Fibroblast of the conjunctiva (primary cell): ENCODE results near the gene ITGB8.

Experiments
- DNase-seq: peaks from one replicate; pipeline ENCODE4 v3.0.0-alpha.2; 2010; ENCODE audit warnings: low read depth

ITGB8 gene

DNA sequence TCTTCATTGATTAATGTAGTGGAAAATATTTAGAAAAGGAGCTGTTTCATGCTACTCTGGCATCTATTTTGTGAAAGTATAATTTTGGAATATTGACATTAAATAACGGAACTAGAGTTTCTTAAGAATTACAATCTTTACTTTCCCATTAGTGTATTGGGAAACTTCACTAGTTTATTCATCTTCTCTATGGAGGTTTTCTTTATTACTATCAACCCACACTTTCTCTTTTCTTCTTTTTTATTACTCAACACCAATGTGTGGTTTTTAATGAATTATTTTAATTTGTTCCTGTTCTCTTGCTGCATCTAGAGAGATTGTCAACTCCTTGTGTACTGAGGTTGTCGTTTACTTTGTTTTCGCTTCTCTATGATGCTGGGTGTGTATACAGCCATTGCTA is 20.4 kb upstream of the ITGB8 start:
- no peak for DNase-seq

DNA sequence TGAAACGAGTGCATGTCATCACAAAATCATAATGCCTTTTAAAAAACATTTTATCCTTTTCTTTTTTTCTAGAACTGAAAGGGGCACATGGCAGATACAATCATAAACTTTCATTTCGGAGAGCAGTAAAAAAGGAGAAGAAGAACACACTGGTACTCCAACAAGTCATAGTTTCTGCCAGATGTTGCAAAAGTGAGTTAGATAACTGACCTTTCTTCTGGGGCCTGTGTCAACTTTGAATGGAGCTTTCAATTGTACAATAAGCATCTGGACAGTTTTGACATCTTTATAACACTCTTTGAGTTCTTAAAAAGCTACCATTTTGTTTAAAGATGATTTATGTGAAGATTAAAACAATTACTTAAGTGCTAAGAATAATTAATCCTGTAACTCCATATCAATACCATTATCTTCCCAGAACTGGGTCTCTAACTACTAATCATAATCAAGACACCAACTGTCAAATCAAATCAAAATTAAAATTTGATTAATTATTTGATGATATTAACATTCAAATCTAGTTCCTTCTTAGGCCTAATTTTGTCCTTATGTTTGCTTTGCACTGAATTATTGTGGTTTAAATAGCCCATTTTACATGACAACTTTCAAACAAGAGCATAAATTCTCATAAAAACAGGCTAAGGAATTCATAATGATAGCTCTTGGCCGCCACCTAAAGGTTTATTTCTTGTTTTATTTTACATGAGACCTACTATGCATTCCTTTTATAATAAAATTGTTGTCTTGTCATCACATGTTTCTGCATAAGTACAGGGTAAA is 19.5 kb upstream of the ITGB8 start:
- DNase-seq, result no peak

DNA sequence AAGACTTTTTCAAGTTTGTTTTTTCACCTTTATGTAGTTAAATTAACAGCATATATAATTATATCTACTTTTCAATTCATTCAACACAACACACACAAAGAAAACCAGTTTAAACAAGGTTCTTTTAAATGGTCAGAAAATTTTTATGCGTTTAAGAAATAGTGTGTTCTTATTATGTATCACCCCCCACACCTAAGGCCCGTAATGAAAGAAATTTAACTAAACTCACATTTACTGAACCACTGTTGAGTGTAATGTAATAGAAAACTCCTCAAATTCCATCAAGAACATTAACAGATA is 19.0 kb upstream of the ITGB8 start:
- DNase-seq, result no peak

DNA sequence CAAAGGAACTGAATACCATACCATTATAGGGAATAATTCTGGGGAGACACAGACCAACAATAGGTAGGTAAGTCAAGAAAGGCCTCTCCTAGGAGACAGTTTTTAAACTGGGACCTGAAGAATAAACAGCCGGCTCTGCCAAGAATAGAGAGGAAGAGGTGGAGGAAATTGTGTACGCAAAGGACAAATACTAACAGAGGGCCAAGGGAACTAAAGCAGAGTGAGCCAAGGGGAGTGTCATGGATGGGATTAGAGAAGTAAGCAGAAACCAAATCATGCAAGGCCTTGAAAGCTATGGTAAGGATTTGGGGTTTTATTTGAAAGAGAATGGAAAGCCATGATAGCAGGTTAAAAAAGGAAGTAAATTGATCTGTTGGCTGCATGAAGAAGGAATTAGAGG is 18.1 kb upstream of the ITGB8 start:
- DNase-seq, result no peak

DNA sequence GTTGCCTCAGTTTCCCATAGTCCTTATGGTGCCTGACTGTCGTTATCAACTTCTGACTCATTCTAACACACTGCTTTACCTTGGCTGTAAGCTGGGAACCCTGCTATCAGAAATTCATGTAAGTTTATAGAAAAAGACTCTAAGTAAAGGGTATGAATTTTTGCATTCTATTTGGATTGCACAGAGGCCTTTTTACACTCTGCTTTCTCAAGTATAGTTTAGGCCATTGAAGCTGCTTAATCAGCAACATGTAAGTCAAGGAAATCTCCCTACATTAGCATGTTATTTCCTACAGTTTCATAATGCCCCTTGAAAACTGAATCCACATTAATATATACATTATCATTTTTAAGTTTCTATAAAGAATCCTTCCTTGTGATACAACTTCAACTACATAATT is 17.1 kb upstream of the ITGB8 start:
- DNase-seq, result no peak

DNA sequence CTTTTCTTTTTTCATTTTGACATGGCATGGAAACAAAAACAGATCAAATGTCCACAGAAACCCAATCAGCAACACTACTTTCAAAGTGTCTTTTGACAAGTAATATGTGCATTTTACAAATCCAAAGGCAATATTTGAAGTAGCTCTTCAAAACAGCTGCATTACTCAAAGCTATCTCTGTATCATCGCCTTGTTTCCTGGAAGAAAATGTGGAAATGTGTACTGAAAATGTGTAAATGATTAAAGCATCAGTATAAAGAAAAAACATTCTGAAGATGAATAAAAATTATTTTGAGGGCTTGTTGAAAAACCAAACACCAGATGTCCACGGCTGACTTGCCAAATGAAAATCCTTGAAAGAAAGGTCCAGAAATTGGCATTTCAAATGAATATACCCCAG is 16.5 kb upstream of the ITGB8 start:
- DNase-seq, result no peak

DNA sequence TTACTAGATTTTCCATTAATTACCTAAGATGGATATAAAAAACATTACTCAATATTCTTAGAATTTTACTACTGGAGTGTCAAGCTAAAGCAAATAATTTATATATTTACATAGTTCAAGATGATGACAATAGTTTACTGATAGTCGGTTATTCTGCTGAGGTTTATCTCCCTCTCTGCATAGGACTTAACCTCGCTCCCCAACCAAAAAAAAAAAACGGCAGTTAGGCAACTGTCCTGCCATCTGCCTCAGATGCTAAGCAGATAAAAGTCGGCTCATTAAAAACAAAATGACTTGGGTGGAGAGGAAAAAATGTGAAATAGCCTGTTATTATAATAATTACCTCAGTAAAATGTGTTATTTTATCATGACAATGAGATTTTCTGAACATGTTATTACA is 14.0 kb upstream of the ITGB8 start:
- DNase-seq, result no peak

DNA sequence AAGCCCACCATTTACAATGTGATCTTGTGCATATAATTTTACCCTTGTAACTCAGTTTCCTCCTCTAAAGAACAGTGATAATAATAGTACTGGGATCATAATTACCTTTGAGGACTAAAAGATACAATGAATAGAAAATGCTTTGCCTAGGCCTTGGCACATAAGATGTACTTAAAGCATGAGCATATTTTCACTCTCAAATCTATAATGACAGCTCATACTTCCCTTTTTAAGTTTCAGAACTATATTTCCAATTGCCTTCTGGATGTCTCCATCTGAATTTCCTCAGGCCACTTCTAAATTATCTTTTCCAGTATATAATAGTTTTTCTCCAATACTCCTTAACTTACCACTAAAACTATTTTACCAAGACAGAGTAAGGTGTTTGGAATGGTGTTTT is 13.3 kb upstream of the ITGB8 start:
- no peak for DNase-seq

DNA sequence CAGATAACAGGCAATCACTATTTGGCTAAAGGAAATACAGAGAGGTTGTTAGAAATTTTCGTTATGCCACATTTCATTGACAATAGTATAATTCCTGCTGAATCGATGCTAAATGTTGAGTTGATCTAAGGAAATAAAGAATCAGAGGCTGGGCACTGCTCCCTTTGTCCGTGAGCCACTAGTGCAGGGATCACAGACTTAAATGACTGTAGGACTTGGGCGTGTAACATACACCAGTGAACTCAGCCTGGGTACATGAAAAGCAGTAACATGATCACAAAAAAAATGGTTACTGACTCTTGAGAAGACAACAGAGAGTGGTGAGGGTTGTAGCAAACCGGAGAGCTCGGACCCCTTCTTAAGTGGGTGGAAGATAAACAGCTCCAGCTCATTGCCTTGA is 11.8 kb upstream of the ITGB8 start:
- DNase-seq, result no peak

DNA sequence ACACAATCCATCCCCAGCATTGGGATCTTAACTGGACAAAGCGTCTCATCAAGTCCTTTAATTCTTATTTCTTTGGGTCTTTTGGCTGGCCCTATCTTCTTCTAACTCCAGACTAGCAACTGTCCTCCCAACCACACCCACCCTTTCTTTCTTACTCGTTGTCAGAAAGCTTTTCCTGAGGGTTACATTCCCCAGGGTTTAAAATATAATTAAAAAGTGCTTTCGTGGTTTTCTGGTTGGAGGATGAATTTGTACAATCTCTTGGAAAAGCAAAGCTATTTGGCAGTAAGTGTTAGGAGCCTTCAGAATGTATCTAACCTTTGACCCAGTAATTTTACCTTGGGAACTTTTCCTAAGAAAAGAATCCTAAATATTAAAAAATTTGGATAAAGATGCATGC is 10.4 kb upstream of the ITGB8 start:
- DNase-seq, result no peak

DNA sequence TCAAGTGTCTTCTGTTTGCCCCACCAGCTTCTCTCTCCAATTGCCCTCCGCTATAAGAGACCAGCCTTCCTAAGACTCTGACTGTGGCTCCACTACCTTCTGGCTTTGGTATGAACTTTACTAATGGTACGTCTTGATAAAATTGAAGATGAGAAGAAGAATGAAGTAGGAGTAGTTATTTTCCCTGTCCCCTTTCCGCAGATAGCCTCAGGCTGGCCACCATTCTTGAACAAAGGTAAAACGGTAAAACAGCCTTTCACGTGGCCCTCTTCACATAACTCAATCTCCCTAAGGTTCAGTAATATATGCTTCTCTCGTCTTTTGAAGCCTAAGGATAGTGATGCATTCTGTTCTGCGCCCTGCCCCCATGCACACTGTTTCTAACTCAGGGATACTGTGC is 9.9 kb upstream of the ITGB8 start:
- no peak for DNase-seq

DNA sequence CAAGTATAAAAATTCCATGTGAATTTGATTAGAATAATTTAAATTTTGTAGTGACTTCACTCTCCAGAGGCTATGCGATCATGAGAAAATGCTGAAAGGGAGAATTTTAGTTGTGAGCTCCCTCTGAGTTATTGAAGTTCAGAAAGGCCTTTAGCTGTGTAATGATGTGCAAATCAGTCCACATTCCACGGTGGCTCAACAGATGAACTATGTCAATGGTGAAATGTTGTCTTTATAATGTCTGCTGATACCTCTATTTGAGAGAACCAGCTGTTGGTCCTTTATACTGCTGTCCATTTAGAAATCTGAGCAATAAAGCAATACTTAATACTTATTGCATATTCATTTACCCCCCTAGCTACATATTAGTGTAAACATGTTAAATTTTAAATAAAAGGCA is 7.1 kb upstream of the ITGB8 start:
- no peak for DNase-seq

DNA sequence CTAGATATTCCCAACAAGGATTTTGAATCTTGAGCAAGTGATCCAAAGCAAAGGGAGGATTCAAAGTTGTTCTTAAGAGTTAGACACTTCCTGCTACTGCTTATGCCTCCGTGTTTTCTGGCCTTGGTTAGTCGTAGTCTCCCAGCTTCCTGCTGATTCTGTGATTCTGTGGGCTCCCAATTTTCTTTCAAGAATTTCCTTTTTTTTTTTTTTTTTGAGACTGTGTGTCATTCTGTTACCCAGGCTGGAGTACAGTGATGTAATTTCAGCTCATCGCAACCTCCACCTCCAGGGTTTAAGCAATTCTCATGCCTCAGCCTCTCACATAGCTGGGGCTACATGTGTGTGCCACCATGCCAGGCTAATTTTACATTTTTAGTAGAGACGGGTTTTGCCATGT is 4.4 kb upstream of the ITGB8 start:
- DNase-seq, result no peak

DNA sequence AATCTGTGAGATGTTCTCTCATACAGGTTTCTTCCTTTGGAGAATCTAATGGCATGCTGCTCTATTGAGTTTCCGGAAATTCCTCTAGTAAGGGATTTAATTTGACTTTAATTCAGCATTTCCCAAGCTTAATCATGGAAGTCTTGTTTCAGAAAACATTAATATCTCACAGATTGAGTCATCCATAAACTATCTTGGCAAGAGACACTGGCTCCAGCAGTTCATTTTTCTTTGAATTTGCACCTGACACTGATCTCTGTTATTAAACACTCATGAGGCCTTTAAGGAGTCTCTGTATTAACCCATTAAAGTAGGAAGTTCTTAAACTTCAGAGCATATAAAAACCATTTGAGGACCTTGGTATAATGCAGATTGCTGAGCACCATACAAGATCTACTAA is 3.6 kb upstream of the ITGB8 start:
- DNase-seq, result no peak

DNA sequence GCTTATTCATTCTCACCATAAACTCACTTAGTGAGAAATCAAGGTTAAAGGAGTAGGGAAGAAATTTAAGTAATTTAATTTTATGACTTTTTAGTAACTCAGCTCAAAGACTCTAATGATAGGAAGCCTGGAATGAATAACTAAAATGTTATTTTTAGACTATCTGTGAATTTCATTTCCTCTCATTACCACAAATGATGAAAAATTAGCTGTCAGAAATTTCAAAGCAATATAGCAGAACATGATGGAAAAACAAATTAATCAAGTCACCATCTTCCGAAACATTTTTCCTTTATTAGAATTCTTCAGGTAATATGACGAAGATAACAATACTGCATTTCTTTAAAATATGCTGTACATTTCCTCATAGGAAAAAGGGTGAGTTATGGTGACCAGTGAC is 2.7 kb upstream of the ITGB8 start:
- no peak for DNase-seq

DNA sequence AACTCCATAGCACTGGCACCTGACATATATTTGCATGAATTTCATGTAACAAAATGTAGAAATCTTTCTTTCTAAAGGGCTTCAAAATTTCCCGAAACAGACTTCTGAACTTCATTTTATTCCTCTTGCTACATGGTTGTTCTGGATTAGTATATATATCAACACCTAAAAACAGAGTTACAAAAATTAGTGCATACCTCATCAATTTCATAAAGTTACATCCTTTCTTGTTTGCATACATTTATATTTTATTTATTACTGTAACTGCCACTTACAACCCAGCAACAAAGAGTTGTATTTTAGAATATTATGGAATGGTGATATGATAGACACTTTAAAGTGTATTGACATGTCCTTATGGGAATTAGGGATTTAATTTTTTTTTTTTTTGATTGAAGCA is 2.0 kb upstream of the ITGB8 start:
- no peak for DNase-seq

DNA sequence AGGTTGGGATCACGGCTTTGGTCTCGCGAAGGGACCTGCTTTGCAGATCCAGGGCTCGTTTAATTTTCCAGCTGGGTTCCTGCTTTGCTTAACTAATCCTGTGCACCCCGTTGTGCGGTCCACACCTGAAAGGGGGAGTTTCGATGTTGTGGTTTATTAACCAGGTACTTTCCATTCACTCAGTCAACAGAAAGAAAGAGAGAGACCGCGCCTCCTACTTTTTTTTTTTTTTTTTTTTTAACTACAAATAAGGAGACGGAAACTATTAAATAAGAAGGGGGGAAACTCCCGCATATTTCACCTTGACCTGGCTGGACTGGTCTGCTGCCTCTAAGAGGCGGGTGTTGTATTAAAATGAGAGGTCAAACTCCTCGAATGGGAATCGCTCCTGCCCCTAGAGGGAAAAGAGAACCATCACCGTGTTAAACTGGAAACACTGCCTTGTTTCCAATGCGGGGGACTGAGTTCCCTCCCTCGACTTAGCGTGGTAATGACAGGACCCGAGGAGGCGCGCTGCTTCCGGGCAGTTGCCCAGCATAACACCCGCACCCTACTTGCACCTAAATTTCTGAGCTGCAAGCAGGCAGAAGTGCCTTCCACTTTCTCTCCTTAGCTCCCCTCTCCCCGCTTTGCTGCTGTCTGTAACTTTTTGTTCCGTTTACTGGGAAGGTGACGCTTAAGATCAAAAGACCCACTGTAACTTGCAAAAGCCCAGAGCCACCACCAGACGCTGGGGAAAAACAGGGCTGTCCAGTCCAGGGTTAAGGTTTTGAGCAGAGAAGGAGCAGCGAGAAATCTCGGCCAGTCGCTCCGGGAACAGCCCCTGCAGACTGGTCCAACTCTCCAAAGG is 1.1 kb upstream of the ITGB8 start:
- DNase-seq, result peak; percentile 23

DNA sequence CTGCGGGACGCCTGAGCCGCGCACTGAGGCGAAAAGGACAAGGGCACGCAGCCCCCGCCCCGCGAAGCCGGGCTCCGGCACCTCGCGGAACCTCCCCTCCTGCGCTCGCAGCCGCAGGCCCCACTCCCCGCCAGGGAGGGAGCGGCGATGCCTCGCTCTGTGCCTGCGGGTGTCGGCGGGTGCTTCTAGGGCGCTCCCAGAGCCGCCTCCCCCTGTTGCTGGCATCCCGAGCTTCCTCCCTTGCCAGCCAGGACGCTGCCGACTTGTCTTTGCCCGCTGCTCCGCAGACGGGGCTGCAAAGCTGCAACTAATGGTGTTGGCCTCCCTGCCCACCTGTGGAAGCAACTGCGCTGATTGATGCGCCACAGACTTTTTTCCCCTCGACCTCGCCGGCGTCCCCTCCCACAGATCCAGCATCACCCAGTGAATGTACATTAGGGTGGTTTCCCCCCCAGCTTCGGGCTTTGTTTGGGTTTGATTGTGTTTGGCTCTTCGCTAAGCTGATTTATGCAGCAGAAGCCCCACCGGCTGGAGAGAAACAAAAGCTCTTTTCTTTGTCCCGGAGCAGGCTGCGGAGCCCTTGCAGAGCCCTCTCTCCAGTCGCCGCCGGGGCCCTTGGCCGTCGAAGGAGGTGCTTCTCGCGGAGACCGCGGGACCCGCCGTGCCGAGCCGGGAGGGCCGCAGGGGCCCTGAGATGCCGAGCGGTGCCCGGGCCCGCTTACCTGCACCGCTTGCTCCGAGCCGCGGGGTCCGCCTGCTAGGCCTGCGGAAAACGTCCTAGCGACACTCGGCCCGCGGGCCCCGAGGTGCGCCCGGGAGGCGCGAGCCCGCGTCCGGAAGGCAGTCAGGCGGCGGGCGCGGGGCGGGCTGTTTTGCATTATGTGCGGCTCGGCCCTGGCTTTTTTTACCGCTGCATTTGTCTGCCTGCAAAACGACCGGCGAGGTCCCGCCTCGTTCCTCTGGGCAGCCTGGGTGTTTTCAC is 519 bp downstream of the ITGB8 start:
- DNase-seq, result no peak

DNA sequence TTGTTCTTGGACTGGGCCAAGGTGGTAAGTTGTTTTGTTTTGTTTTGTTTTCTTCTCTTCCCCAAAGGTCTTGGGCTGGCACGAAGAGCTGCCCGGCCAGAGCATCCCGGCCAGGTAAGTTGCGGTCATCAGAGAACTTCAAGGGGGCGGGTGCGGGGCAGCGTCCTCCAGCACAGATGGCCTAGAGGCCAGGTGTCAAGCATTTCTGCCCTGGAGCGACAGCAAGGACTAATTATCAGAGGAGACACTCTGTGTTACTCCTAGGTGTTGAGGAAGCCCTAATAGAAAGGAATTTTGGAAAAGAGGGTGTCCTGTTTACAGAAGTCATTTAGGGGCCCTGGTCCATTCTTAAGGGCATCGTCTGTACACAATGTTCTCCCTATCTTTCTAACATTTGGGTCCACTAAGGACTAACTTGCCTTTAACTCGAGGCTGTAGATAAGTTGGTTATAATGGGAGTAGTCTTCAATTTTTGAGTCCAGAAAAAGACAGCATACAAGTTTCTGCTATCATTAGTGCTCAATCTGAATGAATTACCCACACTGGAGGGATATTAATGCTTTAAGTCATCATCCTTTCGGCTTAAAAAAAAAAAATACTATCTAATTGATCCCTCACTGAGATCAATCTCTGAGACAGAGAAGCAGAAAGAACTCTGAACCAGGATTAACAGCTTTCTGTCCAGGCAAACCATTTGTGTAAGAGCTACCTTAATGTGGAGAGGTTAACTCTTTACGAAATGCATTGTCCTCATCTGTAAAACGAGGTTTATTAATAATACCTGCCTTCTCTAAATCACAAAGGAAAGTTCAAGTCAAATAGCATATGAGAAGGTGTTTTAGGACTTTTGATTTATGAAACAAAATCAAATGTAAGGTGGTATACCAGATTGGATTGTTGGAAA is 1.5 kb downstream of the ITGB8 start:
- no peak for DNase-seq

DNA sequence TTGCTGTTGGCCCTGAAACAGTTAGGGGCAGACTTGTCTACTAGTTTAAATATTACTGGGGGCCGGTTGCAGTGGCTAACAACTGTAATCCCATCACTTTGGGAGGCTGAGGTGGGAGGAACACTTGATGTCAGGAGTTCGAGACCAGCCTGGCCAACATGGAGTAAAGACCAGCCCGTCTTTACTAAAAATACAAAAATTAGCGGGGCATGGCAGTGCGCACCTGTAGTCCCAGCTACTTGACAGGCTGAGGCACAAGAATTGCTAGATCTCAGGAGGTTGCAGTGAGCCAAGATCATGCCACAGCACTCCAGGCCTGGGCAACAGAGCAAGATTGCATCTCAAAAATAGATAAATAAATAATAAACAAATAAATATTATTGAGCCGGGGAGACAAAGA is 7.6 kb downstream of the ITGB8 start:
- no peak for DNase-seq

DNA sequence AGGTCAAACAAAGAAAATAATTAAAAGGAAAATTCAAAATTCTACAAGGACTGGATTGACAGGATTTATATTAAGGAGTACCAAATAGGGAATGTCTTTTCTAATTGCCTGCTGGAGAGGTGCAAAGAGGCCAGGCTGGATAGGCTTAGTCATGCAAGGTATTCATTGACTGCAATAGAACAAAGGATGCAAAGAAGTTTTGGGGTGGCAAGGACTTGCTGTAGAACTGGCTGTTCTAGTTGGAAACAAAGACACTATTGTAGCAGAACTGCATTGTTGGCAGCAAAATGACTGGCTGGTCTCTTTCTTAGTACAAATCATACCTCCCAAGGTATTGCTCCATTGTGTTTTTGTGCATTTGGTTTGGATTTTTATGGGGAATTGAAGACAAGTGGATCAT is 10.1 kb downstream of the ITGB8 start:
- no peak for DNase-seq

DNA sequence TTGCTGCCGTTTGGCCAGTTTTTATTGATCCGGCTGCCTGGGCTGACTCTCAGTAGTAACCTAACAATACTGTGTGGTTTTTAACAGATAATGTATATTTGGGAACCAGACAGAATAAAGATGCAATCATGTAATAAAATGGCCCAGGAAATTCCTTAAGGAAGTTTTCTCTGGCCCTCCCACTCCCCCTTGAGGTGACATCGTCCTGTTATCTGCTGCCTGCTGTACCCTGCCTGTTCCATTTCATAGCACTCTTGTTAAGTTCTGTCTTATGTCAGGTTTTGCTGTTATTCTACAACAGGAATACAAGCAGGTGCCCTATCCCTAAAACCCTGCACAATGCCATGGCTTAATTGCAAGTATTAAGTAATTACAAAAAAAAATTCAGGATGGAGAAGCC is 12.5 kb downstream of the ITGB8 start:
- DNase-seq, result no peak
